ENCODE measurements around the gene FAM111A. TPM values are rescaled to one million over a fixed set of nuclear protein-coding genes. Genes with fewer than 3 reads are reported as not detected.

Gene FAM111A
- total RNA-seq, 4 donors from 2014 or later: 2.0 to 7.0 (median 3.7) TPM

DNA sequence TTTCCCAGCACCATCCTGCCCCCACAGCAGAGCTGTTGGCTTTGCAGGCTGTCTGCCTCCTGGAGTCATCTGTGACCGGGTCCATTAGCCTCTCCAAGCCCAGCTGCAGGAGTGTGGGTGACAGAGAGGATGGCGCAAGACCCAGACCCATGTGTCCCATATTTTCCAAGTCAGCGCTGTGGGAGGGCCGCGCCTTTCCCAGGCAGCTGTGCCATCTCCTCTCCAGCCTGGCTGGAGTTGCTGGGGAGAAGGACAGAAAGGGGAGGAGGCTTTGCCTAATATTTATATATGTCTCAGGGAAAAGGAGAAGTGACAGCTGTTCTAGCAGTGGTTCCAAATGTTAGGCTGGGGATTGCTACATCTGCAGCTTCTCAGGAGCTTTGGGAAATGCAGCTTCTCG, 44.9 kb downstream of the FAM111A start:
- intact Hi-C loops (cut with DNase I; ENCODE audit: low total_unique reads) (no loop called here), in situ Hi-C loops (cut with MboI; ENCODE audit: low sequenced_read_pairs in 4 of 4) (no loop called here)
- H3K27ac ChIP-seq: no peak overlapping the region
- DNase-seq: peak; percentile 63 to 68
- no peaks in the 10 kb centered on the region for H3K9me3 ChIP-seq
- peaks cover 0 to 10% (median 4%) of the 10 kb centered on the region in 3 donors for H3K27me3 ChIP-seq
- H3K4me3 ChIP-seq: no peak overlapping the region
- peak; percentile 78 to 79 for ATAC-seq
- H3K4me1 ChIP-seq: no peaks in the 10 kb centered on the region
- TF ChIP-seq, protein P1, sequence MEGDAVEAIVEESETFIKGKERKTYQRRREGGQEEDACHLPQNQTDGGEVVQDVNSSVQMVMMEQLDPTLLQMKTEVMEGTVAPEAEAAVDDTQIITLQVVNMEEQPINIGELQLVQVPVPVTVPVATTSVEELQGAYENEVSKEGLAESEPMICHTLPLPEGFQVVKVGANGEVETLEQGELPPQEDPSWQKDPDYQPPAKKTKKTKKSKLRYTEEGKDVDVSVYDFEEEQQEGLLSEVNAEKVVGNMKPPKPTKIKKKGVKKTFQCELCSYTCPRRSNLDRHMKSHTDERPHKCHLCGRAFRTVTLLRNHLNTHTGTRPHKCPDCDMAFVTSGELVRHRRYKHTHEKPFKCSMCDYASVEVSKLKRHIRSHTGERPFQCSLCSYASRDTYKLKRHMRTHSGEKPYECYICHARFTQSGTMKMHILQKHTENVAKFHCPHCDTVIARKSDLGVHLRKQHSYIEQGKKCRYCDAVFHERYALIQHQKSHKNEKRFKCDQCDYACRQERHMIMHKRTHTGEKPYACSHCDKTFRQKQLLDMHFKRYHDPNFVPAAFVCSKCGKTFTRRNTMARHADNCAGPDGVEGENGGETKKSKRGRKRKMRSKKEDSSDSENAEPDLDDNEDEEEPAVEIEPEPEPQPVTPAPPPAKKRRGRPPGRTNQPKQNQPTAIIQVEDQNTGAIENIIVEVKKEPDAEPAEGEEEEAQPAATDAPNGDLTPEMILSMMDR (IDR thresholded peaks at IDR 0.05 in 4 of 5, conservative IDR thresholded peaks at IDR 0.05 in 1 of 5): no peak
- TF ChIP-seq POLR2A (IDR thresholded peaks at IDR 0.05): peak in 1 of 2 donors; percentile 10
- H3K36me3 ChIP-seq: no peaks in the 10 kb centered on the region

GRCh38 chr11:59188954-59189353, 46.3 kb downstream of the FAM111A start:
- Histone ChIP-seq H3K27ac (no peak overlapping the region), H3K36me3 (no peaks in the 10 kb centered on the region), H3K27me3 (peaks cover 0 to 10% (median 4%) of the 10 kb centered on the region in 3 donors), H3K4me1 (no peaks in the 10 kb centered on the region), H3K9me3 (no peaks in the 10 kb centered on the region), H3K4me3 (no peak overlapping the region)
- intact Hi-C loops (cut with DNase I; ENCODE audit: low total_unique reads) (no loop called here), in situ Hi-C loops (cut with MboI; ENCODE audit: low sequenced_read_pairs in 4 of 4) (no loop called here)
- TF ChIP-seq, protein P1 (IDR thresholded peaks at IDR 0.05 in 4 of 5, conservative IDR thresholded peaks at IDR 0.05 in 1 of 5): no peak
- no peak for TF ChIP-seq POLR2A (IDR thresholded peaks at IDR 0.05)
- no peak for DNase-seq
- ATAC-seq: no peak

DNA sequence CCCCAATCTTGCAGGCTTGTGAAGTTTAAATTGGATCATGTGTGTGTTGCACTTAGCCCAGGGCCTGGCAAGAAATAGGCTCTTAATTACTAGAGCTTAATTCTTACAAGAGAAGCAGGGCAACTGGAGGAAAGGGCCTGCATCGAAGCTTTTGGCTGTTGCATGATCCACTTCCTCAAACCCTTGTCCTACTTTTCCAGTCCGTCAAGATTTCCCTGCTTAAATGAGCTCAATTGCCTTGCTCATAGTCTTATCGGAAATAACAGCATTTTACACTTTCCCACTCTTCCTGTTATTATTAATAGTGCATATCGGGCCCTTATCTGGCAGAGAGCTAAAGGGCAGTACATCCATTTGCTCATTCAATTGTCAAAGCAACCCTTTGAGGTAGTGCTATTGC, 47.3 kb downstream of the FAM111A start:
- TF ChIP-seq, protein P1 (IDR thresholded peaks at IDR 0.05 in 4 of 5, conservative IDR thresholded peaks at IDR 0.05 in 1 of 5): no peak
- Histone ChIP-seq H3K4me1 (no peaks in the 10 kb centered on the region), H3K4me3 (no peak overlapping the region), H3K27me3 (peaks cover 0 to 10% (median 4%) of the 10 kb centered on the region in 3 donors), H3K27ac (no peak overlapping the region), H3K9me3 (no peaks in the 10 kb centered on the region), H3K36me3 (no peaks in the 10 kb centered on the region)
- no peak for ATAC-seq
- DNase-seq: no peak
- intact Hi-C loops (cut with DNase I; ENCODE audit: low total_unique reads): no loop called here
- in situ Hi-C loops (cut with MboI; ENCODE audit: low sequenced_read_pairs in 4 of 4): no loop called here

DNA sequence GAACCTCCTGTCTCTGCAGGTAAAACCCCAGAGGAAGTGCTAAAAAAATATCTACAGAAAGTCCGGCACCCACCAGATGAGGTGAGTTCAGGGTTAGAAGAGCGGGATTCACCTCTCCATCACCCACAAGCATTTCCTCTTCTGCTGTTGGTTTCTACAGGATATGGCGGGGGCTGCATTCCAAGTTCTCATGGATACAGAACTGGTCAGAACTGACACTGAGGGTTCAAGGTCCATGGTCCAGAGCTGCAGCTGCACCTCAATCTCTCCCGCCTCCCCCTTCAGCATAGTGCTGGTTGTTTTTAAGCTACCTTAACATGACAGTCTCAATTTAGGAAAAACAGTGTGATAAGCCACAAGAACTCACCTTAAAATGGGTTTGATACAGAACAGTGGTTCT, 48.4 kb downstream of the FAM111A start:
- Histone ChIP-seq H3K27me3 (peaks cover 0 to 10% (median 4%) of the 10 kb centered on the region in 3 donors), H3K4me3 (no peak overlapping the region), H3K27ac (no peak overlapping the region), H3K9me3 (no peaks in the 10 kb centered on the region), H3K4me1 (no peaks in the 10 kb centered on the region), H3K36me3 (no peaks in the 10 kb centered on the region)
- in situ Hi-C loops (cut with MboI; ENCODE audit: low sequenced_read_pairs in 4 of 4) (no loop called here), intact Hi-C loops (cut with DNase I; ENCODE audit: low total_unique reads) (no loop called here)
- no peak for ATAC-seq
- no peak for DNase-seq
- TF ChIP-seq, protein P1 (IDR thresholded peaks at IDR 0.05 in 4 of 5, conservative IDR thresholded peaks at IDR 0.05 in 1 of 5): no peak
- TF ChIP-seq POLR2A (IDR thresholded peaks at IDR 0.05): no peak

DNA sequence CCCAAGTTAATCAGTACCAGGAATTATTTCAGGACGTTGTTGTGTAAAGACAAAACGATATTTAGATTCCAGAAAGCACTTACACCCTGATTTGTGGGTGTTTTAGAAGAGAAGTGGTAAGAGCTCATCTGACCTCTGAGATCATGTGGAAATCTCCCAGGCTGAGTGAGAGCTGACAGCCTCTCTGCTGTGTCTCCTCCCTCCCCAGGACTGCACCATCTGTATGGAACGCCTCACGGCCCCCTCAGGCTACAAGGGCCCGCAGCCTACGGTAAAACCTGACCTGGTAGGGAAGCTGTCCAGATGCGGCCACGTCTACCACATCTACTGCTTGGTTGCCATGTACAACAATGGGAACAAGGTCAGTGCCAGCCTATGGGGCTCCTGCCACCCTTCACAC, 49.2 kb downstream of the FAM111A start:
- Histone ChIP-seq H3K4me3 (no peak overlapping the region), H3K9me3 (no peaks in the 10 kb centered on the region), H3K27ac (no peak overlapping the region), H3K36me3 (no peaks in the 10 kb centered on the region), H3K27me3 (peaks cover 0 to 4% (median 4%) of the 10 kb centered on the region in 3 donors), H3K4me1 (no peaks in the 10 kb centered on the region)
- DNase-seq (no peak), ATAC-seq (no peak)
- intact Hi-C loops (cut with DNase I; ENCODE audit: low total_unique reads) (no loop called here), in situ Hi-C loops (cut with MboI; ENCODE audit: low sequenced_read_pairs in 4 of 4) (no loop called here)
- no peak for TF ChIP-seq POLR2A (IDR thresholded peaks at IDR 0.05)
- TF ChIP-seq, protein P1 (IDR thresholded peaks at IDR 0.05 in 4 of 5, conservative IDR thresholded peaks at IDR 0.05 in 1 of 5): no peak
